K562 (cell line): ENCODE data around the gene TTC9C.

Experiments
- CBX8 ChIP-seq: fragments of 200-600 bp; sonication (generic); IDR thresholded peaks from 2 replicates; pipeline ENCODE4 v1.6.1; 2012; ENCODE audit warnings: borderline replicate concordance, mixed run types, low read depth, mild to moderate bottlenecking, moderate library complexity, mixed read lengths, low read length, control low read depth, inconsistent platforms; ENCODE audit not compliant: poor library complexity, severe bottlenecking; ENCODE audit errors: extremely low read depth
- CCAR2 ChIP-seq: fragments of 200-400 bp; formaldehyde crosslinking; IDR thresholded peaks from 2 replicates; pipeline ENCODE4 v1.6.1; 2017; ENCODE audit warnings: mild to moderate bottlenecking, low read depth, low read length
- LEF1 ChIP-seq: fragments of 450-650 bp; IDR thresholded peaks from 2 replicates; pipeline ENCODE4 v1.6.1; 2016; ENCODE audit warnings: mild to moderate bottlenecking
- MAZ ChIP-seq, 2 experiments: fragments of 450-650 bp in 1 of 2; sonication (generic) in 1 of 2; formaldehyde crosslinking; IDR thresholded peaks in 1 of 2; conservative IDR thresholded peaks in 1 of 2; 2 replicates each; pipeline versions ENCODE4 v1.4.0 to v1.5.0; 2020; ENCODE audit warnings: mild to moderate bottlenecking in 1 of 2, missing genetic modification reagents in 1 of 2
- POLR2A ChIP-seq: fragments of 450-650 bp; conservative IDR thresholded peaks from 2 replicates; pipeline ENCODE4 v1.6.1; 2016
- REST ChIP-seq, 2 experiments: fragments of 450-650 bp; formaldehyde crosslinking in 1 of 2; IDR thresholded peaks; 2 replicates each; pipeline versions ENCODE4 v1.4.0 to v1.6.1; 2014 to 2020; ENCODE audit warnings: mild to moderate bottlenecking in 2 of 2, borderline replicate concordance in 1 of 2, low read depth in 1 of 2
- RFX5 ChIP-seq: IDR thresholded peaks from 2 replicates; pipeline ENCODE4 v1.6.1; 2011; ENCODE audit warnings: low read depth, mild to moderate bottlenecking, improper control_type of control experiment, low read length
- ZKSCAN1 ChIP-seq: fragments of 150-350 bp; IDR thresholded peaks from 2 replicates; pipeline ENCODE4 v1.6.1; 2016; ENCODE audit warnings: low read depth, low read length
- TF ChIP-seq, protein P1 (sequence below): fragments of 450-650 bp; formaldehyde crosslinking; conservative IDR thresholded peaks from 2 replicates; pipeline ENCODE4 v1.4.0; 2022; ENCODE audit warnings: mild to moderate bottlenecking, missing genetic modification characterization
- TF ChIP-seq, protein P2 (sequence below), 3 experiments: IDR thresholded peaks in 2 of 3; conservative IDR thresholded peaks in 1 of 3; 2 replicates each; pipeline ENCODE4 v1.5.1; 2011 to 2012; ENCODE audit warnings: low read length in 3 of 3, mild to moderate bottlenecking in 3 of 3, control low read depth in 2 of 3, improper control_type of control experiment in 1 of 3, inconsistent platforms in 1 of 3, low read depth in 1 of 3, mixed read lengths in 1 of 3, moderate library complexity in 1 of 3; ENCODE audit not compliant: insufficient read depth in 2 of 3
- TF ChIP-seq, protein P3 (sequence below): sonication (generic); formaldehyde crosslinking; IDR thresholded peaks from 2 replicates; pipeline ENCODE4 v1.9.0; 2022; ENCODE audit warnings: mild to moderate bottlenecking, missing genetic modification reagents

DNA sequence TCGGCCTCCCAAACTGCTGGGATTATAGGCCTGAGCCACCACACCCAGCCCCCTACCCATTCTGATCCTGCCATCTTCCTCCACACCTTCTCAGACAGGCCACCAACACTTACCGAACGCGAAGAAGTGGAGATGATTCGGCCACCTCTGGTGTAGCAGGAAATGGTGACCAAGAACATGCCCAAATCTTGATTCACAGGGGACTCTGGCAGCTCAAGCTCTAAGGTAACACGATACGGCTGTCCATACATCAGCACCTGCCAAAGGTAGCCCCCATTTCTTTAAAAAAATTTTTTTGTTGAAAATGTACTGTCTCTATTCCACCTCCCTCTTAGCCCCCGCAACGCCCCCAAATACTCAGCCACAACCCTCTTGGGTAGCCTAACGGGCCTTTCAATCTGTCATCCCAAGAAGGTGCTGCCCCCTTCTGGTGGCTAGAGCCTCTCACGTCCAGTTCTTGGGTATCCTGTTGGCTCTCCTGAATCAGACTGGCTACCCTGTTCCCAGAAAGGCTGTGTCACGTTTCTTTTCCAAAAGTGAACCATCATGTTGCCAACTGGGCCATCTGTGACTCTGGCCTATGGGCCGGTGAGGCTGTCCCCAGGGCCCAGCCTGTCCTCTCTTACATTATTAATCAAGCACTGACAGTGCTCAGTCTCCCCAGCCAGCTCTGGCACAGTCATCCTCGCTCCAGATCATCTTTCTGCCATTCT lies 33.7 kb upstream of the TTC9C start:
- TF ChIP-seq, protein P1, sequence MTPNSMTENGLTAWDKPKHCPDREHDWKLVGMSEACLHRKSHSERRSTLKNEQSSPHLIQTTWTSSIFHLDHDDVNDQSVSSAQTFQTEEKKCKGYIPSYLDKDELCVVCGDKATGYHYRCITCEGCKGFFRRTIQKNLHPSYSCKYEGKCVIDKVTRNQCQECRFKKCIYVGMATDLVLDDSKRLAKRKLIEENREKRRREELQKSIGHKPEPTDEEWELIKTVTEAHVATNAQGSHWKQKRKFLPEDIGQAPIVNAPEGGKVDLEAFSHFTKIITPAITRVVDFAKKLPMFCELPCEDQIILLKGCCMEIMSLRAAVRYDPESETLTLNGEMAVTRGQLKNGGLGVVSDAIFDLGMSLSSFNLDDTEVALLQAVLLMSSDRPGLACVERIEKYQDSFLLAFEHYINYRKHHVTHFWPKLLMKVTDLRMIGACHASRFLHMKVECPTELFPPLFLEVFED (CRISPR knock-in tag) = no peak
- TF ChIP-seq, protein P2, sequence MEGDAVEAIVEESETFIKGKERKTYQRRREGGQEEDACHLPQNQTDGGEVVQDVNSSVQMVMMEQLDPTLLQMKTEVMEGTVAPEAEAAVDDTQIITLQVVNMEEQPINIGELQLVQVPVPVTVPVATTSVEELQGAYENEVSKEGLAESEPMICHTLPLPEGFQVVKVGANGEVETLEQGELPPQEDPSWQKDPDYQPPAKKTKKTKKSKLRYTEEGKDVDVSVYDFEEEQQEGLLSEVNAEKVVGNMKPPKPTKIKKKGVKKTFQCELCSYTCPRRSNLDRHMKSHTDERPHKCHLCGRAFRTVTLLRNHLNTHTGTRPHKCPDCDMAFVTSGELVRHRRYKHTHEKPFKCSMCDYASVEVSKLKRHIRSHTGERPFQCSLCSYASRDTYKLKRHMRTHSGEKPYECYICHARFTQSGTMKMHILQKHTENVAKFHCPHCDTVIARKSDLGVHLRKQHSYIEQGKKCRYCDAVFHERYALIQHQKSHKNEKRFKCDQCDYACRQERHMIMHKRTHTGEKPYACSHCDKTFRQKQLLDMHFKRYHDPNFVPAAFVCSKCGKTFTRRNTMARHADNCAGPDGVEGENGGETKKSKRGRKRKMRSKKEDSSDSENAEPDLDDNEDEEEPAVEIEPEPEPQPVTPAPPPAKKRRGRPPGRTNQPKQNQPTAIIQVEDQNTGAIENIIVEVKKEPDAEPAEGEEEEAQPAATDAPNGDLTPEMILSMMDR (IDR thresholded peaks at IDR 0.05 in 2 of 3, conservative IDR thresholded peaks at IDR 0.05 in 1 of 3; ENCODE audit: insufficient read depth in 2 of 3, low read depth in 1 of 3, low read length in 3 of 3) = peak; percentile 87 to 90 (median 87)
- TF ChIP-seq, protein P3, sequence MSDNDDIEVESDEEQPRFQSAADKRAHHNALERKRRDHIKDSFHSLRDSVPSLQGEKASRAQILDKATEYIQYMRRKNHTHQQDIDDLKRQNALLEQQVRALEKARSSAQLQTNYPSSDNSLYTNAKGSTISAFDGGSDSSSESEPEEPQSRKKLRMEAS (CRISPR knock-in tag) = no peak
- TF ChIP-seq CBX8 (no peak), POLR2A (no peak), ZKSCAN1 (no peak), REST (IDR thresholded peaks at IDR 0.05; ENCODE audit: borderline replicate concordance) (peak; percentile 79), REST (CRISPR knock-in tag; IDR thresholded peaks at IDR 0.05; ENCODE audit: low read depth) (no peak), LEF1 (no peak), MAZ (CRISPR knock-in tag; conservative IDR thresholded peaks at IDR 0.05 in 1 of 2, IDR thresholded peaks at IDR 0.05 in 1 of 2) (peak in 1 of 2 experiments; percentile 42; a peak in 1 of 4 replicates), CCAR2 (no peak), RFX5 (no peak)
